IMR-90 (cell line): ENCODE measurements around the gene AGMO. TPM values are rescaled to one million over a fixed set of nuclear protein-coding genes. Genes with fewer than 3 reads are reported as not detected.

Experiments used
- ATAC-seq: fragments of 200-7000 bp; cut with Tn5 transposase; 2 replicates; pipeline ENCODE4 v1.9.1; 2020; ENCODE audit warnings: low read depth, mild to moderate bottlenecking, moderate library complexity
- BruUV-seq: library from RNA; stranded (reverse); fragments of 400-500 nt; replicated peaks from 2 replicates; lab custom pipeline; 2021; lab: Mats Ljungman, UMichigan
- CTCF ChIA-PET: fragments of 300-600 bp; formaldehyde crosslinking; extraction: SDS; loops from one replicate; lab custom pipeline; 2021; ENCODE audit warnings: antibody characterized with exemption; lab: Yijun Ruan, JAX
- POLR2A ChIA-PET: fragments of 300-600 bp; sonication (Branson Sonifier 250); formaldehyde crosslinking; loops from one replicate; lab custom pipeline; 2022; ENCODE audit warnings: antibody characterized with exemption; ENCODE audit not compliant: unreplicated experiment; lab: Charles Lee
- DNase-seq: peaks from one replicate; pipeline ENCODE4 v3.0.0; 2013
- H2AFZ ChIP-seq: replicated peaks from 2 replicates; pipeline ENCODE3; 2013; ENCODE audit warnings: low read length, mild to moderate bottlenecking; ENCODE audit not compliant: poor library complexity
- H2AK5ac ChIP-seq: 2 replicates; pipeline ENCODE4 v1.6.1; 2013; ENCODE audit warnings: low read depth, low read length, inconsistent platforms
- H2AK9ac ChIP-seq: replicated peaks from 2 replicates; pipeline ENCODE3; 2013; ENCODE audit warnings: mild to moderate bottlenecking, low read depth, low read length, moderate library complexity; ENCODE audit not compliant: poor library complexity
- H2BK120ac ChIP-seq: 2 replicates; pipeline ENCODE4 v1.6.1; 2013; ENCODE audit warnings: low read depth, low read length, inconsistent platforms
- H2BK15ac ChIP-seq: 3 replicates; pipeline ENCODE4 v1.6.1; 2013; ENCODE audit warnings: low read depth, low read length, inconsistent platforms
- H2BK20ac ChIP-seq: 2 replicates; pipeline ENCODE4 v1.6.1; 2013; ENCODE audit warnings: low read depth, mild to moderate bottlenecking, inconsistent platforms, low read length, moderate library complexity
- H2BK5ac ChIP-seq: 2 replicates; pipeline ENCODE4 v1.6.1; 2013; ENCODE audit warnings: mild to moderate bottlenecking, low read depth, low read length, inconsistent platforms; ENCODE audit not compliant: poor library complexity, severe bottlenecking
- H3K14ac ChIP-seq: replicated peaks from 2 replicates; pipeline ENCODE4 v1.6.1; 2013; ENCODE audit warnings: low read depth, low read length, inconsistent platforms
- H3K18ac ChIP-seq: 2 replicates; pipeline ENCODE4 v1.6.1; 2013; ENCODE audit warnings: low read depth, low read length, control low read depth
- H3K23ac ChIP-seq: 2 replicates; pipeline ENCODE4 v1.6.1; 2013; ENCODE audit warnings: low read depth, low read length, inconsistent platforms
- H3K27ac ChIP-seq: 2 replicates; pipeline ENCODE4 v1.5.1; 2013; ENCODE audit warnings: mild to moderate bottlenecking, control low read depth, low read length; ENCODE audit not compliant: insufficient read depth
- H3K27me3 ChIP-seq: 2 replicates; pipeline ENCODE4 v1.6.1; 2013; ENCODE audit warnings: low read length; ENCODE audit not compliant: control insufficient read depth, insufficient read depth
- H3K36me3 ChIP-seq: 2 replicates; pipeline ENCODE4 v1.6.1; 2013; ENCODE audit warnings: low read length, mixed read lengths; ENCODE audit not compliant: control insufficient read depth, insufficient read depth
- H3K4ac ChIP-seq: 2 replicates; pipeline ENCODE4 v1.6.1; 2013; ENCODE audit warnings: low read depth, low read length, inconsistent platforms
- H3K4me1 ChIP-seq: 2 replicates; pipeline ENCODE4 v1.6.1; 2013; ENCODE audit warnings: low read length, mixed read lengths; ENCODE audit not compliant: control insufficient read depth, insufficient read depth
- H3K4me2 ChIP-seq: 2 replicates; pipeline ENCODE4 v1.6.1; 2013; ENCODE audit warnings: low read depth, mild to moderate bottlenecking, control low read depth, low read length, moderate library complexity
- H3K4me3 ChIP-seq: 2 replicates; pipeline ENCODE4 v1.5.1; 2013; ENCODE audit warnings: low read depth, mild to moderate bottlenecking, control low read depth, low read length, moderate library complexity; ENCODE audit not compliant: insufficient read depth
- H3K56ac ChIP-seq: 2 replicates; pipeline ENCODE4 v1.6.1; 2013; ENCODE audit warnings: low read length, inconsistent platforms; ENCODE audit not compliant: insufficient read depth; ENCODE audit errors: extremely low read depth
- H3K79me1 ChIP-seq, 2 experiments: 2 replicates each; pipeline ENCODE4 v1.6.1; 2013; ENCODE audit warnings: low read length in 2 of 2, inconsistent platforms in 1 of 2, low read depth in 1 of 2
- H3K9ac ChIP-seq: 2 replicates; pipeline ENCODE4 v1.6.1; 2013; ENCODE audit warnings: low read depth, low read length, control low read depth
- H3K9me1 ChIP-seq: 2 replicates; pipeline ENCODE4 v1.6.1; 2013; ENCODE audit warnings: low read length, inconsistent platforms; ENCODE audit not compliant: insufficient read depth
- H3K9me3 ChIP-seq: 2 replicates; pipeline ENCODE4 v1.6.1; 2013; ENCODE audit warnings: low read length; ENCODE audit not compliant: control insufficient read depth, insufficient read depth
- H4K20me1 ChIP-seq: 2 replicates; pipeline ENCODE4 v1.6.1; 2013; ENCODE audit warnings: low read length, inconsistent platforms; ENCODE audit not compliant: insufficient read depth
- H4K5ac ChIP-seq: 2 replicates; pipeline ENCODE4 v1.6.1; 2013; ENCODE audit warnings: mild to moderate bottlenecking, low read depth, low read length, control low read depth
- H4K8ac ChIP-seq, 2 experiments: 2 replicates each; pipeline ENCODE4 v1.6.1; 2013; ENCODE audit warnings: low read depth in 2 of 2, low read length in 2 of 2, control low read depth in 1 of 2, inconsistent platforms in 1 of 2
- H4K91ac ChIP-seq: 2 replicates; pipeline ENCODE4 v1.6.1; 2013; ENCODE audit warnings: low read depth, low read length, inconsistent platforms; ENCODE audit not compliant: insufficient read depth
- BHLHE40 ChIP-seq: fragments of 150-350 bp; IDR thresholded peaks from 2 replicates; pipeline ENCODE4 v1.6.1; 2016; ENCODE audit warnings: mild to moderate bottlenecking, low read depth, low read length
- CEBPB ChIP-seq: IDR thresholded peaks from 2 replicates; pipeline ENCODE4 v1.6.1; 2012; ENCODE audit warnings: low read depth, low read length, improper control_type of control experiment
- CHD1 ChIP-seq: IDR thresholded peaks from 2 replicates; pipeline ENCODE4 v1.6.1; 2012; ENCODE audit warnings: low read depth, low read length, improper control_type of control experiment
- CTCF ChIP-seq: conservative IDR thresholded peaks from 2 replicates; pipeline ENCODE4 v1.5.1; 2012; ENCODE audit warnings: mild to moderate bottlenecking, low read depth, low read length, improper control_type of control experiment
- ELK1 ChIP-seq: fragments of 150-350 bp; IDR thresholded peaks from 2 replicates; pipeline ENCODE4 v1.6.1; 2016; ENCODE audit warnings: low read depth, mild to moderate bottlenecking, low read length, moderate library complexity, borderline replicate concordance
- FOS ChIP-seq: fragments of 150-350 bp; IDR thresholded peaks from 2 replicates; pipeline ENCODE4 v1.6.1; 2016; ENCODE audit warnings: low read depth, low read length
- MAFK ChIP-seq: IDR thresholded peaks from 2 replicates; pipeline ENCODE4 v1.6.1; 2012; ENCODE audit warnings: low read depth, low read length, improper control_type of control experiment
- MAZ ChIP-seq: IDR thresholded peaks from 2 replicates; pipeline ENCODE4 v1.6.1; 2012; ENCODE audit warnings: low read depth, mild to moderate bottlenecking, low read length, improper control_type of control experiment, moderate library complexity, borderline replicate concordance
- MXI1 ChIP-seq: IDR thresholded peaks from 2 replicates; pipeline ENCODE4 v1.6.1; 2012; ENCODE audit warnings: low read depth, mild to moderate bottlenecking, low read length, moderate library complexity, borderline replicate concordance
- NFE2L2 ChIP-seq: fragments of 150-350 bp; IDR thresholded peaks from 2 replicates; pipeline ENCODE4 v1.6.1; 2016; ENCODE audit warnings: low read depth, mild to moderate bottlenecking, low read length
- POLR2A ChIP-seq: IDR thresholded peaks from 2 replicates; pipeline ENCODE4 v1.6.1; 2012; ENCODE audit warnings: mild to moderate bottlenecking, low read depth, low read length
- RAD21 ChIP-seq: IDR thresholded peaks from 2 replicates; pipeline ENCODE4 v1.6.1; 2012; ENCODE audit warnings: low read length, improper control_type of control experiment
- RCOR1 ChIP-seq: IDR thresholded peaks from 2 replicates; pipeline ENCODE4 v1.6.1; 2012; ENCODE audit warnings: mild to moderate bottlenecking, low read length, improper control_type of control experiment; ENCODE audit not compliant: insufficient replicate concordance
- RFX5 ChIP-seq: IDR thresholded peaks from 2 replicates; pipeline ENCODE4 v1.8.0; 2012; ENCODE audit warnings: low read depth, mild to moderate bottlenecking, low read length, moderate library complexity
- SMC3 ChIP-seq: fragments of 150-350 bp; IDR thresholded peaks from 2 replicates; pipeline ENCODE4 v1.6.1; 2016; ENCODE audit warnings: low read depth, mild to moderate bottlenecking, antibody characterized with exemption, low read length, moderate library complexity
- whole genome bisulfite sequencing, 2 experiments: methylation state at CpG; one replicate each; pipeline versions ENCODE4 v1.1.5 to v1.1.7; 2013; ENCODE audit warnings: missing lambda C conversion rate in 2 of 2; ENCODE audit not compliant: insufficient read length in 1 of 2; ENCODE audit errors: extremely low coverage in 2 of 2; 5-methylcytosine and 5-hydroxymethylcytosine counted together
- dilution Hi-C: fragments of 300-500 bp; cut with HindIII; formaldehyde crosslinking; loops from one replicate; pipeline ENCODE4 v1.14.3; 2018; ENCODE audit warnings: low sequenced_read_pairs; ENCODE audit not compliant: unreplicated experiment
- in situ Hi-C: fragments of 300-500 bp; cut with MboI; formaldehyde crosslinking; loops from 3 replicates; pipeline ENCODE4 v1.14.3; 2019; ENCODE audit warnings: low sequenced_read_pairs, inconsistent platforms, mixed read lengths
- intact Hi-C: fragments of 100-400 bp; cut with micrococcal nuclease; formaldehyde crosslinking; loops from 2 replicates; pipeline ENCODE4 v1.10.0; 2022
- polyA plus RNA-seq, 3 experiments: library from polyadenylated mRNA; depleted of rRNA; stranded (reverse); fragments of >200 nt; gene quantifications; 2 replicates each; pipeline ENCODE4 v1.2.3, GENCODE V29; 2012; ENCODE audit warnings: low replicate concordance in 1 of 3
- total RNA-seq: library from RNA; depleted of rRNA; stranded (reverse); fragments of >200 nt; gene quantifications from 2 replicates; pipeline ENCODE4 v1.2.3, GENCODE V29; 2012
- TF ChIP-seq, protein P1 (sequence below): fragments of 150-350 bp; IDR thresholded peaks from 2 replicates; pipeline ENCODE4 v1.6.1; 2017; ENCODE audit warnings: mild to moderate bottlenecking, antibody characterized with exemption, low read length, low read depth

AGMO gene
- total and polyA plus RNA-seq, 2 of the 4 experiments (the other 2 are of a cell fraction): not detected

- in situ Hi-C loops: no loop called here
- no peak overlapping the region for H3K4me2 ChIP-seq
- BruUV-seq: no TSS peak
- intact Hi-C loops: no loop called here
- H2AK9ac ChIP-seq: no peak overlapping the region
- dilution Hi-C loops: no loop called here
- H3K4me1 ChIP-seq: no peaks in the 10 kb centered on the region
- H3K79me1 ChIP-seq: no peaks in the 10 kb centered on the region
- TF ChIP-seq MAZ (no peak), CTCF (no peak), BHLHE40 (no peak), CEBPB (no peak), POLR2A (no peak), RFX5 (no peak), FOS (no peak), RCOR1 (no peak), NFE2L2 (no peak), ELK1 (no peak), RAD21 (no peak), MXI1 (no peak), MAFK (no peak), CHD1 (no peak), SMC3 (no peak)
- TF ChIP-seq, protein P1, sequence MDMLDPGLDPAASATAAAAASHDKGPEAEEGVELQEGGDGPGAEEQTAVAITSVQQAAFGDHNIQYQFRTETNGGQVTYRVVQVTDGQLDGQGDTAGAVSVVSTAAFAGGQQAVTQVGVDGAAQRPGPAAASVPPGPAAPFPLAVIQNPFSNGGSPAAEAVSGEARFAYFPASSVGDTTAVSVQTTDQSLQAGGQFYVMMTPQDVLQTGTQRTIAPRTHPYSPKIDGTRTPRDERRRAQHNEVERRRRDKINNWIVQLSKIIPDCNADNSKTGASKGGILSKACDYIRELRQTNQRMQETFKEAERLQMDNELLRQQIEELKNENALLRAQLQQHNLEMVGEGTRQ: no peak
- no CpG with 5 or more reads among the region's 1 CpG for WGBS, 2 experiments
- DNase-seq (no peak), ATAC-seq (no peak)
- H3K9ac ChIP-seq: no peak overlapping the region
- H2AFZ ChIP-seq: no peak overlapping the region
- H4K91ac ChIP-seq: no peak overlapping the region
- H3K18ac ChIP-seq: no peak overlapping the region
- no peak overlapping the region for H3K27ac ChIP-seq
- no peak overlapping the region for H4K5ac ChIP-seq
- H2BK5ac ChIP-seq: no peak overlapping the region
- H4K8ac ChIP-seq: no peak overlapping the region
- H3K9me3 ChIP-seq: no peaks in the 10 kb centered on the region
- no peak overlapping the region for H3K14ac ChIP-seq
- H3K9me1 ChIP-seq: no peaks in the 10 kb centered on the region
- H3K23ac ChIP-seq: no peak overlapping the region
- H3K27me3 ChIP-seq: no peaks in the 10 kb centered on the region
- no peak overlapping the region for H2BK20ac ChIP-seq
- no peak overlapping the region for H3K56ac ChIP-seq
- CTCF ChIA-PET: no interaction called here
- H4K20me1 ChIP-seq: no peaks in the 10 kb centered on the region
- no peak overlapping the region for H2AK5ac ChIP-seq
- no peak overlapping the region for H2BK15ac ChIP-seq
- H2BK120ac ChIP-seq: no peak overlapping the region
- POLR2A ChIA-PET: no interaction called here
- H3K4me3 ChIP-seq: no peak overlapping the region
- H3K4ac ChIP-seq: no peak overlapping the region
- H3K36me3 ChIP-seq: no peaks in the 10 kb centered on the region
Observed at GRCh38 chr7:15284396-15284795, 277.4 kb downstream of the AGMO start.
